ENCODE measurements around the gene NACA2. TPM values are rescaled to one million over a fixed set of nuclear protein-coding genes. Genes with fewer than 3 reads are reported as not detected.

NACA2 gene
- total RNA-seq, 1 experiment from 2014 or later: not detected

- H2AK5ac ChIP-seq (ENCODE audit: insufficient read length, low read length): no peak overlapping the region
- H4K20me1 ChIP-seq (ENCODE audit: control insufficient read depth, insufficient read depth, insufficient read length): no peaks in the 10 kb centered on the region
- H3K56ac ChIP-seq (ENCODE audit: insufficient read length, low read depth, low read length): no peak overlapping the region
- H3K79me1 ChIP-seq (ENCODE audit: insufficient read depth, low read depth, low read length, poor library complexity, severe bottlenecking): no peaks in the 10 kb centered on the region
- WGBS (ENCODE audit: extremely low coverage, insufficient read length, low lambda C conversion rate): no CpG with 5 or more reads among the region's 10 CpGs
- no peaks in the 10 kb centered on the region for H3K4me1 ChIP-seq (ENCODE audit: insufficient read depth, low read length)
- Mint-ChIP-seq H3K4me1 (no peaks in the 10 kb centered on the region), H3K4me3 (no peak overlapping the region), H3K36me3 (ENCODE audit: insufficient read depth in 1 of 3, low read depth in 3 of 3) (no peaks in the 10 kb centered on the region), H3K27me3 (ENCODE audit: low read depth) (peaks cover 12% of the 10 kb centered on the region), H3K27ac (no peak overlapping the region), H3K9me3 (no peaks in the 10 kb centered on the region)
- H3K14ac ChIP-seq (ENCODE audit: insufficient read depth, low read length): no peak overlapping the region
- H2BK120ac ChIP-seq (ENCODE audit: low read depth, low read length, poor library complexity, severe bottlenecking): no peak overlapping the region
- no peak for DNase-seq
- no peak overlapping the region for H3K4ac ChIP-seq (ENCODE audit: low read depth, low read length)
- no peaks in the 10 kb centered on the region; the same call in 1 of the 2 replicates for H3K27me3 ChIP-seq (ENCODE audit: insufficient read depth, low read length)
- H3K27ac ChIP-seq (ENCODE audit: insufficient read length, low read depth, low read length): no peak overlapping the region
- no peak overlapping the region for H3K18ac ChIP-seq (ENCODE audit: insufficient read length, low read depth, low read length)
- H3K9ac ChIP-seq (ENCODE audit: extremely low read depth, insufficient read length, low read length): no peak overlapping the region
- no peak overlapping the region for H3K4me2 ChIP-seq (ENCODE audit: insufficient read depth, insufficient read length, low read length)
- no peak overlapping the region for H2BK20ac ChIP-seq (ENCODE audit: low read depth, low read length, poor library complexity, severe bottlenecking)
- no peak overlapping the region for H2BK5ac ChIP-seq (ENCODE audit: insufficient read length, low read length)
- H3K23ac ChIP-seq (ENCODE audit: insufficient read length, low read depth, low read length): no peak overlapping the region
- no peak overlapping the region for H4K91ac ChIP-seq (ENCODE audit: insufficient read length, low read depth, low read length)
- no peak overlapping the region for H2BK12ac ChIP-seq (ENCODE audit: insufficient read length, low read depth, low read length)
- H3K9me3 ChIP-seq (ENCODE audit: control insufficient read depth, low read depth, low read length): no peaks in the 10 kb centered on the region
- H3K79me2 ChIP-seq (ENCODE audit: insufficient read depth, low read length): no peaks in the 10 kb centered on the region
- no peak overlapping the region for H2BK15ac ChIP-seq (ENCODE audit: low read depth, low read length)
- no peak overlapping the region for H4K8ac ChIP-seq (replicated peaks; ENCODE audit: insufficient read length, low read depth, low read length)
- no peak overlapping the region for H3T11ph ChIP-seq (ENCODE audit: low read length)
- no peak for TF ChIP-seq CTCF (conservative IDR thresholded peaks at IDR 0.05)
- H2AFZ ChIP-seq (ENCODE audit: low read length): no peak overlapping the region
- no peaks in the 10 kb centered on the region for H3K23me2 ChIP-seq (ENCODE audit: insufficient read length, low read depth, low read length, poor library complexity, severe bottlenecking)
- no peak overlapping the region for H4K5ac ChIP-seq (ENCODE audit: insufficient read length, low read depth, low read length)
Observed at GRCh38 chr17:61556224-61557188, 34.5 kb downstream of the NACA2 start.
